WTC11 (cell line): Measurements from ENCODE around the gene C1orf56.

ENCODE experiments used
- NR2C2 ChIP-seq: sonication (generic); formaldehyde crosslinking; IDR thresholded peaks from 2 replicates; pipeline ENCODE4 v1.8.0; 2022; ENCODE audit warnings: mild to moderate bottlenecking, missing genetic modification reagents
- PRRX2 ChIP-seq: fragments of 250-450 bp; sonication (Bioruptor Pico); IDR thresholded peaks from 2 replicates; pipeline ENCODE4 v1.8.0; 2021; ENCODE audit warnings: mild to moderate bottlenecking
- ZBTB21 ChIP-seq: sonication (generic); formaldehyde crosslinking; IDR thresholded peaks from 2 replicates; pipeline ENCODE4 v1.8.1; 2023; ENCODE audit warnings: mild to moderate bottlenecking, missing genetic modification reagents, borderline replicate concordance
- TF ChIP-seq, protein P1 (sequence below): sonication (generic); formaldehyde crosslinking; IDR thresholded peaks from 2 replicates; pipeline ENCODE4 v1.8.1; 2022; ENCODE audit warnings: low read depth, mild to moderate bottlenecking, moderate library complexity, missing genetic modification reagents, borderline replicate concordance
- TF ChIP-seq, protein P2 (sequence below): fragments of 200-600 bp; IDR thresholded peaks from 2 replicates; pipeline ENCODE4 v1.8.0; 2022; ENCODE audit warnings: antibody characterized with exemption
- TF ChIP-seq, protein P3 (sequence below): sonication (generic); formaldehyde crosslinking; IDR thresholded peaks from 2 replicates; pipeline ENCODE4 v1.8.0; 2022; ENCODE audit warnings: mild to moderate bottlenecking, missing genetic modification reagents
- TF ChIP-seq, protein P4 (sequence below): sonication (generic); formaldehyde crosslinking; IDR thresholded peaks from 2 replicates; pipeline ENCODE4 v1.8.1; 2023; ENCODE audit warnings: mild to moderate bottlenecking, missing genetic modification reagents, moderate library complexity

DNA sequence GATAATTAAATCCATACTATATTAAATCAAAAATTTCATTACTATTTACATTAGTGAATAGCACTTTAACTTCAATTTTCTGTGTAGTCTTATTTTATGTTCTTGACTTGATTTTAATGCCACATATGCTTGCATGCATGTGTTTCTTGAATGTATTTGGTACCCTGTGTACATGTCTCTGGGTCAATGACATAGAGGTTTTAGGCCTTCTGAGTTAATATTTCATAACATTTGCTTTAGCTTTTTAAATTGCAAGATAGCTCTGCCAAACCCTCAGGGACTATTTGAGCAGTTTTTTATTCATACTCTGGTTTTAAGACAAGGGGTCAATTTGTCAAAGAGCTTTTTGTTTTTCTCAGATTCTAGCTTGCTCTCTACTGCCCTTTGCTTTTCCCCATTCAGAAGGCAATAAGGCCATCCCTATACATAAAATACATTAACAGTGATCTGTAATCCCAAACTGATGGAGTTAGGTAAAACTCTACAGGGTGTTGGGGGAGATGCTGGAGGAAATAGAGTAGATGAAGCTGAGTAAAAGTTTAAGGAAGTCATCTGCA, 17.6 kb downstream of the C1orf56 start:
- TF ChIP-seq, protein P1, sequence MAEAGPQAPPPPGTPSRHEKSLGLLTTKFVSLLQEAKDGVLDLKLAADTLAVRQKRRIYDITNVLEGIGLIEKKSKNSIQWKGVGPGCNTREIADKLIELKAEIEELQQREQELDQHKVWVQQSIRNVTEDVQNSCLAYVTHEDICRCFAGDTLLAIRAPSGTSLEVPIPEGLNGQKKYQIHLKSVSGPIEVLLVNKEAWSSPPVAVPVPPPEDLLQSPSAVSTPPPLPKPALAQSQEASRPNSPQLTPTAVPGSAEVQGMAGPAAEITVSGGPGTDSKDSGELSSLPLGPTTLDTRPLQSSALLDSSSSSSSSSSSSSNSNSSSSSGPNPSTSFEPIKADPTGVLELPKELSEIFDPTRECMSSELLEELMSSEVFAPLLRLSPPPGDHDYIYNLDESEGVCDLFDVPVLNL (CRISPR knock-in tag): no peak
- TF ChIP-seq, protein P2, sequence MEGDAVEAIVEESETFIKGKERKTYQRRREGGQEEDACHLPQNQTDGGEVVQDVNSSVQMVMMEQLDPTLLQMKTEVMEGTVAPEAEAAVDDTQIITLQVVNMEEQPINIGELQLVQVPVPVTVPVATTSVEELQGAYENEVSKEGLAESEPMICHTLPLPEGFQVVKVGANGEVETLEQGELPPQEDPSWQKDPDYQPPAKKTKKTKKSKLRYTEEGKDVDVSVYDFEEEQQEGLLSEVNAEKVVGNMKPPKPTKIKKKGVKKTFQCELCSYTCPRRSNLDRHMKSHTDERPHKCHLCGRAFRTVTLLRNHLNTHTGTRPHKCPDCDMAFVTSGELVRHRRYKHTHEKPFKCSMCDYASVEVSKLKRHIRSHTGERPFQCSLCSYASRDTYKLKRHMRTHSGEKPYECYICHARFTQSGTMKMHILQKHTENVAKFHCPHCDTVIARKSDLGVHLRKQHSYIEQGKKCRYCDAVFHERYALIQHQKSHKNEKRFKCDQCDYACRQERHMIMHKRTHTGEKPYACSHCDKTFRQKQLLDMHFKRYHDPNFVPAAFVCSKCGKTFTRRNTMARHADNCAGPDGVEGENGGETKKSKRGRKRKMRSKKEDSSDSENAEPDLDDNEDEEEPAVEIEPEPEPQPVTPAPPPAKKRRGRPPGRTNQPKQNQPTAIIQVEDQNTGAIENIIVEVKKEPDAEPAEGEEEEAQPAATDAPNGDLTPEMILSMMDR: no peak
- TF ChIP-seq, protein P3, sequence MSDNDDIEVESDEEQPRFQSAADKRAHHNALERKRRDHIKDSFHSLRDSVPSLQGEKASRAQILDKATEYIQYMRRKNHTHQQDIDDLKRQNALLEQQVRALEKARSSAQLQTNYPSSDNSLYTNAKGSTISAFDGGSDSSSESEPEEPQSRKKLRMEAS: no peak
- no peak for TF ChIP-seq ZBTB21 (CRISPR knock-in tag)
- no peak for TF ChIP-seq PRRX2
- no peak for TF ChIP-seq NR2C2 (CRISPR knock-in tag)
- TF ChIP-seq, protein P4, sequence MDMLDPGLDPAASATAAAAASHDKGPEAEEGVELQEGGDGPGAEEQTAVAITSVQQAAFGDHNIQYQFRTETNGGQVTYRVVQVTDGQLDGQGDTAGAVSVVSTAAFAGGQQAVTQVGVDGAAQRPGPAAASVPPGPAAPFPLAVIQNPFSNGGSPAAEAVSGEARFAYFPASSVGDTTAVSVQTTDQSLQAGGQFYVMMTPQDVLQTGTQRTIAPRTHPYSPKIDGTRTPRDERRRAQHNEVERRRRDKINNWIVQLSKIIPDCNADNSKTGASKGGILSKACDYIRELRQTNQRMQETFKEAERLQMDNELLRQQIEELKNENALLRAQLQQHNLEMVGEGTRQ (CRISPR knock-in tag): no peak
